Adrenal gland (tissue), 5 donors: Measurements from ENCODE around the gene TPTE2.

Experiments
- POLR2A ChIP-seq, 2 donors: fragments of 450-650 bp; IDR thresholded peaks; one replicate each; pipeline ENCODE4 v1.6.1; 2017; ENCODE audit warnings: antibody characterized with exemption in 2 of 2, mild to moderate bottlenecking in 2 of 2, moderate library complexity in 1 of 2
- TF ChIP-seq, protein P1 (sequence below), 6 experiments: fragments of 450-650 bp in 4 of 6; fragments of 200-600 bp in 2 of 6; sonication (generic) in 1 of 6; IDR thresholded peaks; 1 replicate in 5 of 6; 2 replicates in 1 of 6; pipeline versions ENCODE4 v1.5.1 to v1.8.0; 2016 to 2021; ENCODE audit warnings: antibody characterized with exemption in 6 of 6, mild to moderate bottlenecking in 2 of 6, moderate library complexity in 1 of 6
- donor health status: DM: no; HTN: no; CAD: no.

DNA sequence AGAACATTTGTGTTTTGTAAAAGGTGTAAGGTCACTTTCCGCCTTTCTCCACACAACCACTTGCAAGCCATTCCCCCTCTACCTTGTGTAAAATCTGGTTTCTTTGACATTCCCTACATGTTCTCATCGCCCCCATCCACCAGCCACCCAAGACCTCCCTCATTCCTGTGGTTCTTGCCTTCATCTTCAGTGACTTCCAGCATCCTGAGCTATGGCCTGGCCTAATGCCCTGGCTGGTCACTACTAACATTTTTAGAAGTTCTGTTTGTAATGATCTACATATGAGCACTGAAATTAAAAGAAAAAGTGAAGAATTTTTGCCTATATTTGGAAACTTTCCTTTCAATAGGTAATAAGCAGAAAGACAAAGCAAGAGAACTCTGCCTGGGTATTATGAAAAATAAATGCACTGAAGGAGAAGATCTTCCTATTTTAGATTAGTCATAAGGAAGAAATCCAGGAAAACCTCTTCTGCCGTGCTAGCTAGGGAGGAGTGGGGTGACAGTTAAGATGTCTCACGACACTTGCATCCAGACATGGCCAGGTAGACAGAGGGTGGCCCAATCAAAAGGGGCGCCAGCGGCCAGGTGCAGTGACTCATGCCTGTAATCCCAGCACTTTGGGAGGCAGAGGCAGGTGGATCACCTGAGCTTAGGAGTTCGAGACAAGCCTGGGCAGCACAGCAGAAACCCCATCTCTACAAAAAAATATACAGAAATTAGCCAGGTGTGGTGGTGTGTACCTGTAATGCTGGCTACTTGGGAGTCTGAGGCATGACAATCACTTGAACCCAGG is 44.0 kb upstream of the TPTE2 start:
- TF ChIP-seq, protein P1, sequence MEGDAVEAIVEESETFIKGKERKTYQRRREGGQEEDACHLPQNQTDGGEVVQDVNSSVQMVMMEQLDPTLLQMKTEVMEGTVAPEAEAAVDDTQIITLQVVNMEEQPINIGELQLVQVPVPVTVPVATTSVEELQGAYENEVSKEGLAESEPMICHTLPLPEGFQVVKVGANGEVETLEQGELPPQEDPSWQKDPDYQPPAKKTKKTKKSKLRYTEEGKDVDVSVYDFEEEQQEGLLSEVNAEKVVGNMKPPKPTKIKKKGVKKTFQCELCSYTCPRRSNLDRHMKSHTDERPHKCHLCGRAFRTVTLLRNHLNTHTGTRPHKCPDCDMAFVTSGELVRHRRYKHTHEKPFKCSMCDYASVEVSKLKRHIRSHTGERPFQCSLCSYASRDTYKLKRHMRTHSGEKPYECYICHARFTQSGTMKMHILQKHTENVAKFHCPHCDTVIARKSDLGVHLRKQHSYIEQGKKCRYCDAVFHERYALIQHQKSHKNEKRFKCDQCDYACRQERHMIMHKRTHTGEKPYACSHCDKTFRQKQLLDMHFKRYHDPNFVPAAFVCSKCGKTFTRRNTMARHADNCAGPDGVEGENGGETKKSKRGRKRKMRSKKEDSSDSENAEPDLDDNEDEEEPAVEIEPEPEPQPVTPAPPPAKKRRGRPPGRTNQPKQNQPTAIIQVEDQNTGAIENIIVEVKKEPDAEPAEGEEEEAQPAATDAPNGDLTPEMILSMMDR (IDR thresholded peaks at IDR 0.05), result no peak
- no peak for TF ChIP-seq POLR2A (IDR thresholded peaks at IDR 0.05)
